Endothelial cell of umbilical vein (primary cell): ENCODE measurements around the gene CPPED1. TPM values are rescaled to one million over a fixed set of nuclear protein-coding genes. Genes with fewer than 3 reads are reported as not detected.

ENCODE experiments used
- BruUV-seq: library from RNA; stranded (reverse); fragments of 400-500 nt; replicated peaks from 2 replicates; lab custom pipeline; 2021; lab: Mats Ljungman, UMichigan
- CTCF ChIA-PET: fragments of 300-600, 350-600 bp; sonication (Branson Sonifier 250); formaldehyde crosslinking; loops from one replicate; lab custom pipeline; 2021; ENCODE audit warnings: antibody characterized with exemption, inconsistent platforms; lab: Charles Lee
- POLR2A ChIA-PET: fragments of 300-600, 350-600 bp; sonication (Branson Sonifier 250); formaldehyde crosslinking; loops from one replicate; lab custom pipeline; 2021; ENCODE audit warnings: antibody characterized with exemption, inconsistent platforms; lab: Charles Lee
- DNase-seq: peaks from one replicate; pipeline ENCODE4 v3.0.0-alpha.2; 2011; ENCODE audit warnings: low read depth, low spot score
- FAIRE-seq: peaks from 2 replicates; lab custom pipeline; 2011; peaks lifted over from hg19 to GRCh38; lab: Jason Lieb, UNC
- H2AFZ ChIP-seq: 2 replicates; pipeline ENCODE4 v1.6.0; 2012; ENCODE audit warnings: low read depth, low read length, control low read depth, inconsistent platforms
- H3K27ac ChIP-seq: 2 replicates; pipeline ENCODE4 v1.5.1; 2011; ENCODE audit warnings: low read depth, mild to moderate bottlenecking, control low read depth, low read length, moderate library complexity; ENCODE audit not compliant: insufficient read depth
- H3K27me3 ChIP-seq, 2 experiments: 2 replicates each; pipeline versions ENCODE4 v1.6.0 to v1.6.1; 2011; ENCODE audit warnings: low read length in 2 of 2, mixed read lengths in 1 of 2; ENCODE audit not compliant: control insufficient read depth in 2 of 2, insufficient read depth in 2 of 2
- H3K36me3 ChIP-seq, 2 experiments: 2 replicates in 1 of 2; 3 replicates in 1 of 2; pipeline ENCODE4 v1.5.1; 2011; ENCODE audit warnings: low read length in 2 of 2, mild to moderate bottlenecking in 1 of 2, moderate library complexity in 1 of 2; ENCODE audit not compliant: control insufficient read depth in 2 of 2, insufficient read depth in 2 of 2; ENCODE audit errors: extremely low read depth in 1 of 2
- H3K4me1 ChIP-seq: 3 replicates; pipeline ENCODE4 v1.5.1; 2011; ENCODE audit warnings: mild to moderate bottlenecking, low read length; ENCODE audit not compliant: control insufficient read depth, insufficient read depth; ENCODE audit errors: extremely low read depth
- H3K4me2 ChIP-seq: 2 replicates; pipeline ENCODE4 v1.6.1; 2011; ENCODE audit warnings: low read length, control low read depth, mixed read lengths; ENCODE audit not compliant: insufficient read depth
- H3K4me3 ChIP-seq, 3 experiments: fragments of 200-600 bp in 1 of 3; sonication (generic), shearing (Covaris generic) in 1 of 3; replicated peaks in 1 of 3; 2 replicates each; pipeline ENCODE4 v1.5.1; 2011 to 2016; ENCODE audit warnings: control low read depth in 3 of 3, low read length in 3 of 3, mild to moderate bottlenecking in 2 of 3, inconsistent platforms in 1 of 3, low read depth in 1 of 3, moderate library complexity in 1 of 3; ENCODE audit not compliant: insufficient read depth in 1 of 3
- H3K79me2 ChIP-seq: 2 replicates; pipeline ENCODE4 v1.6.0; 2012; ENCODE audit warnings: low read length, inconsistent platforms; ENCODE audit not compliant: control insufficient read depth, insufficient read depth
- H3K9ac ChIP-seq: replicated peaks from 2 replicates; pipeline ENCODE3; 2011; ENCODE audit warnings: low read length, control low read depth; ENCODE audit not compliant: insufficient read depth; ENCODE audit errors: extremely low read depth
- H3K9me1 ChIP-seq: replicated peaks from 3 replicates; pipeline ENCODE4 v1.6.0; 2011; ENCODE audit warnings: mild to moderate bottlenecking, low read length; ENCODE audit not compliant: control insufficient read depth, insufficient read depth; ENCODE audit errors: extremely low read depth
- H3K9me3 ChIP-seq: replicated peaks from 2 replicates; pipeline ENCODE4 v1.5.1; 2012; ENCODE audit warnings: low read length, inconsistent platforms; ENCODE audit not compliant: control insufficient read depth, insufficient read depth
- H4K20me1 ChIP-seq: replicated peaks from 2 replicates; pipeline ENCODE3; 2011; ENCODE audit warnings: mild to moderate bottlenecking, low read length; ENCODE audit not compliant: control insufficient read depth, insufficient read depth; ENCODE audit errors: extremely low read depth
- EZH2 ChIP-seq: IDR thresholded peaks from 2 replicates; pipeline ENCODE4 v1.6.1; 2012; ENCODE audit warnings: borderline replicate concordance, low read depth, mild to moderate bottlenecking, moderate library complexity, low read length, inconsistent platforms; ENCODE audit not compliant: severe bottlenecking
- FOS ChIP-seq: IDR thresholded peaks from 2 replicates; pipeline ENCODE4 v1.6.1; 2011; ENCODE audit warnings: mild to moderate bottlenecking, low read length, moderate library complexity, borderline replicate concordance; ENCODE audit not compliant: insufficient read depth
- GATA2 ChIP-seq: IDR thresholded peaks from 2 replicates; pipeline ENCODE4 v1.7.0; 2011; ENCODE audit warnings: low read depth, mild to moderate bottlenecking, moderate library complexity, mixed read lengths, low read length; ENCODE audit not compliant: insufficient read length, insufficient read depth
- JUN ChIP-seq: IDR thresholded peaks from 2 replicates; pipeline ENCODE4 v1.6.1; 2011; ENCODE audit warnings: borderline replicate concordance, low read depth; ENCODE audit not compliant: insufficient read length, insufficient read depth
- MYC ChIP-seq: IDR thresholded peaks from one replicate; pipeline ENCODE4 v1.6.1; 2011; ENCODE audit warnings: mild to moderate bottlenecking, low read depth, low read length
- POLR2A ChIP-seq: IDR thresholded peaks from 2 replicates; pipeline ENCODE4 v1.6.1; 2012; ENCODE audit warnings: low read depth, mild to moderate bottlenecking, control low read depth, low read length
- POLR2AphosphoS5 ChIP-seq: IDR thresholded peaks from 2 replicates; pipeline ENCODE4 v1.6.1; 2012; ENCODE audit warnings: low read depth, mild to moderate bottlenecking, control low read depth, low read length, moderate library complexity; ENCODE audit not compliant: insufficient read depth
- dilution Hi-C: fragments of 300-500 bp; cut with MboI; formaldehyde crosslinking; loops from one replicate; pipeline ENCODE4 v1.15.0; 2019; ENCODE audit warnings: low sequenced_read_pairs; ENCODE audit not compliant: extremely low pct_ligation_motif_present
- intact Hi-C: fragments of 100-400 bp; cut with micrococcal nuclease; formaldehyde crosslinking; loops from one replicate; pipeline ENCODE4 v1.10.0; 2022
- polyA plus RNA-seq, 4 experiments: library from polyadenylated mRNA; depleted of rRNA in 3 of 4; stranded (reverse) in 3 of 4; unstranded in 1 of 4; fragments of >200 nt; gene quantifications; 2 replicates each; pipeline versions ENCODE4 v1.2.1 to v1.2.3, GENCODE V29; 2011 to 2012; ENCODE audit warnings: missing spikeins in 1 of 4
- total RNA-seq: library from RNA; stranded (reverse); gene quantifications from 2 replicates; pipeline ENCODE4 v1.2.3, GENCODE V29; 2021
- TF ChIP-seq, protein P1 (sequence below), 2 donors: IDR thresholded peaks; 1 replicate in 1 of 2; 2 replicates in 1 of 2; pipeline ENCODE4 v1.5.1; 2011; ENCODE audit warnings: low read length in 2 of 2, mild to moderate bottlenecking in 2 of 2, moderate library complexity in 2 of 2, control low read depth in 1 of 2, inconsistent platforms in 1 of 2, low read depth in 1 of 2; ENCODE audit not compliant: insufficient read depth in 1 of 2; ENCODE audit errors: extremely low read depth in 1 of 2
- TF ChIP-seq, protein P2 (sequence below): IDR thresholded peaks from 2 replicates; pipeline ENCODE4 v1.6.1; 2011; ENCODE audit not compliant: insufficient read depth, insufficient read length

The CPPED1 gene
- total and polyA plus RNA-seq, 2 donors (not counting 3 experiments of a cell fraction or from before 2014, with no cell fraction given), result 27.9 to 59.3 TPM

DNA sequence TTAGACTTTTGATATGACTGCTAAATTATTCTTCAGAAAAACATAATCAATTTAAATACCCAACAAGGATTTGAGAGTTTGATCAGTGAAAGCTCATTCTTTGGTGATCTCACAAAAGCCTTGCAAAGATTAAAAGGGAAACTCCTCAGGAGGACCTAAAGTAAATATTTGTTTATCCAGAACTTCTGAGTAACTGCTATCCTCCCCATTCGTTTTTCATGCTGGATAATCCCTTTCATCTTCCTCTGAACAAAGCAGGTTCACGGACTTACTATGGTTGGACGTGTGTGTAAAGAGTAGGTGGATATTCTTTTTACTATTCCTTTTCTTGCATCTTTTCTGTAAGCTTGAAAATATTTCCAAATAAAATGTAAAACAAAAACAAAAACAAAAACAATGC, 124.7 kb downstream of the CPPED1 start:
- no peak overlapping the region for H2AFZ ChIP-seq
- no peak for DNase-seq
- no peaks in the 10 kb centered on the region for H3K9me1 ChIP-seq
- peaks cover 33% of the 10 kb centered on the region for H3K4me1 ChIP-seq
- CTCF ChIA-PET, result interaction anchor here (0.8 kb wide), 1 partner anchor 105 kb away, joined by 3 read pairs; no protein-coding TSS in a partner anchor
- H3K9me3 ChIP-seq, result no peaks in the 10 kb centered on the region
- H3K27me3 ChIP-seq, result no peaks in the 10 kb centered on the region
- TF ChIP-seq, protein P1, sequence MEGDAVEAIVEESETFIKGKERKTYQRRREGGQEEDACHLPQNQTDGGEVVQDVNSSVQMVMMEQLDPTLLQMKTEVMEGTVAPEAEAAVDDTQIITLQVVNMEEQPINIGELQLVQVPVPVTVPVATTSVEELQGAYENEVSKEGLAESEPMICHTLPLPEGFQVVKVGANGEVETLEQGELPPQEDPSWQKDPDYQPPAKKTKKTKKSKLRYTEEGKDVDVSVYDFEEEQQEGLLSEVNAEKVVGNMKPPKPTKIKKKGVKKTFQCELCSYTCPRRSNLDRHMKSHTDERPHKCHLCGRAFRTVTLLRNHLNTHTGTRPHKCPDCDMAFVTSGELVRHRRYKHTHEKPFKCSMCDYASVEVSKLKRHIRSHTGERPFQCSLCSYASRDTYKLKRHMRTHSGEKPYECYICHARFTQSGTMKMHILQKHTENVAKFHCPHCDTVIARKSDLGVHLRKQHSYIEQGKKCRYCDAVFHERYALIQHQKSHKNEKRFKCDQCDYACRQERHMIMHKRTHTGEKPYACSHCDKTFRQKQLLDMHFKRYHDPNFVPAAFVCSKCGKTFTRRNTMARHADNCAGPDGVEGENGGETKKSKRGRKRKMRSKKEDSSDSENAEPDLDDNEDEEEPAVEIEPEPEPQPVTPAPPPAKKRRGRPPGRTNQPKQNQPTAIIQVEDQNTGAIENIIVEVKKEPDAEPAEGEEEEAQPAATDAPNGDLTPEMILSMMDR (IDR thresholded peaks at IDR 0.05; ENCODE audit: extremely low read depth in 1 of 2, insufficient read depth in 1 of 2, low read depth in 1 of 2, low read length in 2 of 2), result no peak
- TF ChIP-seq GATA2 (no peak), FOS (no peak), JUN (no peak), POLR2A (no peak), MYC (no peak)
- FAIRE-seq, result no peak
- H3K27ac ChIP-seq, result no peak overlapping the region
- intact Hi-C loops, result no loop called here
- POLR2A ChIA-PET, result no interaction called here
- H3K4me2 ChIP-seq, result no peak overlapping the region
- H4K20me1 ChIP-seq, result no peaks in the 10 kb centered on the region
- no peaks in the 10 kb centered on the region for H3K79me2 ChIP-seq
- dilution Hi-C loops, result no loop called here
- BruUV-seq, result no TSS peak
- no peak overlapping the region for H3K4me3 ChIP-seq
- no peak overlapping the region for H3K9ac ChIP-seq
- H3K36me3 ChIP-seq, result peaks cover 0 to 5% of the 10 kb centered on the region in 2 experiments

- Histone ChIP-seq H3K9me1 (no peaks in the 10 kb centered on the region), H3K79me2 (no peaks in the 10 kb centered on the region), H2AFZ (no peak overlapping the region), H3K27ac (no peak overlapping the region), H3K9me3 (no peaks in the 10 kb centered on the region), H3K36me3 (no peaks in the 10 kb centered on the region), H4K20me1 (no peaks in the 10 kb centered on the region), H3K4me1 (peaks cover 33% of the 10 kb centered on the region), H3K9ac (no peak overlapping the region), H3K27me3 (no peaks in the 10 kb centered on the region), H3K4me2 (no peak overlapping the region), H3K4me3 (no peak overlapping the region)
- CTCF ChIA-PET, result no interaction called here
- POLR2A ChIA-PET, result no interaction called here
- no peak for TF ChIP-seq MYC
- no peak for TF ChIP-seq POLR2AphosphoS5
- no peak for TF ChIP-seq POLR2A
- TF ChIP-seq, protein P2, sequence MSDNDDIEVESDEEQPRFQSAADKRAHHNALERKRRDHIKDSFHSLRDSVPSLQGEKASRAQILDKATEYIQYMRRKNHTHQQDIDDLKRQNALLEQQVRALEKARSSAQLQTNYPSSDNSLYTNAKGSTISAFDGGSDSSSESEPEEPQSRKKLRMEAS, result no peak
- no peak for TF ChIP-seq GATA2
- no peak for TF ChIP-seq FOS
- no peak for TF ChIP-seq JUN
- TF ChIP-seq EZH2, result no peak
- TF ChIP-seq, protein P1 (IDR thresholded peaks at IDR 0.05; ENCODE audit: extremely low read depth in 1 of 2, insufficient read depth in 1 of 2, low read depth in 1 of 2, low read length in 2 of 2), result no peak
- FAIRE-seq (no peak), DNase-seq (no peak)
- no TSS peak for BruUV-seq
- dilution Hi-C loops, result no loop called here
- intact Hi-C loops, result no loop called here
Measured at GRCh38 chr16:12677502-12677901, 126.2 kb downstream of the CPPED1 start.
